NOMO-1 (cell line): ENCODE data around the gene LIF.
A peak's percentile ranks its signal among the peaks of the same experiment; 100 is the strongest.
"Not testable (repeated sequence)": the region's sequence is repeated elsewhere in the genome, so short reads cannot be mapped to it uniquely, and the experiment has no call there.

ENCODE experiments used
- DNase-seq, 2 experiments: peaks; one replicate each; lab custom pipeline; 2025; ENCODE audit not compliant: unreplicated experiment in 2 of 2; lab: John Stamatoyannopoulos, UW

The LIF gene

DNA sequence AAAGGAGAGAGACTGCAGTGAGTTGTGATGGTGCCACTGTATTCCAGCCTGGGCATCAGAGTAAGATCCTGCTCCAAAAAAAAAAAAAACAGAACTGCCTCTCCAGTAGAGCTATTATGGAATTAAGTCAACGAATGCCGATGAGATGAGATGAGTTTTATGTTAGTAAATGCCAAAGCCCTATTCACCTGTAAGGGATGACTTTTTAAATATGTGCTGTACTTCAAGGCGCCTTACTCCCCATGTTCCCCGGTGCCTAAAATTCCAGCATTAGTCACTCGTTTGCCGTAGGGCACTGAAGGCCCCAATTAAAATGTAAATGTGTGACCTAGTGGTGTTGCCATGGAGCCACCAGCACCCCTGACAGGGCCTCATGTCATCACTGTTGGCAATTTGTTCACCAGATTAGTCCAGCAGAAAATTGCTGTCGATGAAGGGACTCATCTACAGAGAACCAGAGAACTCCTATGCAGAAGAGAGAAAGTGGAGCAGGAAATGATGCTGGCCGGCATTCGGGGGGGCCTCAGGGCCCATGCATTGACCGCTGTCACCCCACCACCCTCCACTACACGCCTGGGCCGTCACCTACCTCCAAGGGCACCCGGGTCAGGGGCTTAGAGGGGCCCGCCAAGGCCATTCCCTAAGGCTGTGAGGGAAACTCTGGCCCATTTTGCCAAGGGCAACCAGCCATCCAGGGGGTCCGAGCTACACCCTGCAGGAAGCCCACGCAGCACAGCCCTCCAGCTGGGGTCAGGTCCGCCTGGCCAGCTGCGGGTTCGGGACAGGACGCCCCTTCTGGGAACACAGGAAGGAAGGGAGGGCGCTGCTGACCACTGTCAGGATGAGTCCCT is 17.8 kb downstream of the LIF start:
- DNase-seq: no peak

DNA sequence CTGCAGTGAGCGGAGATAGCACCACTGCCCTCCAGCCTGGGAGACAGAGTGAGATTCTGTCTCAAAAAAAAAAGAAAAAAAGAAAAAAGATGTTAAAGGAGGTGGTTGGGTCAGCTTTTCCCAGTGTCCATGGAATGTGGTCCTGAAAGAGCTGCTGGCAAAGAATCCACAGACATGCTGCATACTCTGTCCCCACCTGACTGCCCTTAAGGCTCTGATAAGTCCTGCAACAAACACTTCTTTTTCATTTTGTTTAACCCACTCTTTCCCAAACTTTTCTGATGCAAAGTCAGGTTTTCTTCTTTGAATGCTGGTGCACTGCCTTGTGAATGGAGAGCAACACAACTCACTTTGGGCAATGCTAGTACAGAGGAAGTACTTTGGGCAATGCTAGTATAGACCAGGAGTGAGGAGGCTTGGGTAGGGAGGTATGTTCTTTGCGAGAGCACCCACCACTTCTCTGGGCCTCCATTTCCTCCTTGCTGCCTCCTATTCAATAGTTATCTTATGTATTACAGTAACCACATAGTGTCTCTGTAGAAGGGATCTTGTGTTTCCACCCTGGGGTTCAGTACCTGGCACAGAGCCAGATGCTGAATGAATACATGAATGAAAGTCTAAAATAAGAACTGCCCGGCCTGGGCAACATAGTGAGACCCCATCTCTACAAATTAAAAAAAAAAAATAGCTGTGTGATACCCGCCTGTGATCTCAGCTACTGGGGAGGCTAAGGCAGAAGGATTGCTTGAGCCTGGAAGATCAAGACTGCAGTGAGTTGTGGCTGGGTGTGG is 18.9 kb downstream of the LIF start:
- no peak for DNase-seq

DNA sequence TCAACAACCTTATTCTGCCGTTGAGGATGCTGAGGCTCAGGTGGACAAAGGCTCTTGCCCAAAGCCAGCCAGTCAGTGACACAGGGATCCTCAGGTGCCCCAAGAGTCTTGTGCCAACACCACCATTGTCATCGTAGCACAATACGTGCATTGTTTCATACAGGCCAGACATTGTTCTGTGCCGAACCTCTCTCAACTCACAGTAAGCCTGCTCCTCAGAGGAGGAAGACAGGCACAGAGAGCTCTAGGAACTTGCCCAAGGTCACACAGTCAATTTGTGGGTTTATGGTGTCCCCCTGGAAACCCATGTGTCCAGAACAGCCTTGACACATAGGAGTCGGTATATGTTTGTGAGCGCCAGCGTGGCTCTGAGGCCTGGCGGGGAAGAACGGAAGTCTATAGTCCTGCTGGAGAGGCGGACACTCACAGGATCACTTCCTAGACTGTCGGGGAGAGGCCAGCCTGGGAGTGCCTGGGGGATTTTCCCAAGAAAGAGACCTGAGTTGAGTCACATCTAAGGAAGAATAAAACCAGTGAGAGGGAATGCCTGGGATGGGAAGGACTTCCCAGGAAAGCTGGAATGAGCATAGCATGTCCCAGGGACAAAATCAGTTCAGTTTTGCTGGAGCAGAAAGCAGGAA is 20.2 kb downstream of the LIF start:
- no peak for DNase-seq

DNA sequence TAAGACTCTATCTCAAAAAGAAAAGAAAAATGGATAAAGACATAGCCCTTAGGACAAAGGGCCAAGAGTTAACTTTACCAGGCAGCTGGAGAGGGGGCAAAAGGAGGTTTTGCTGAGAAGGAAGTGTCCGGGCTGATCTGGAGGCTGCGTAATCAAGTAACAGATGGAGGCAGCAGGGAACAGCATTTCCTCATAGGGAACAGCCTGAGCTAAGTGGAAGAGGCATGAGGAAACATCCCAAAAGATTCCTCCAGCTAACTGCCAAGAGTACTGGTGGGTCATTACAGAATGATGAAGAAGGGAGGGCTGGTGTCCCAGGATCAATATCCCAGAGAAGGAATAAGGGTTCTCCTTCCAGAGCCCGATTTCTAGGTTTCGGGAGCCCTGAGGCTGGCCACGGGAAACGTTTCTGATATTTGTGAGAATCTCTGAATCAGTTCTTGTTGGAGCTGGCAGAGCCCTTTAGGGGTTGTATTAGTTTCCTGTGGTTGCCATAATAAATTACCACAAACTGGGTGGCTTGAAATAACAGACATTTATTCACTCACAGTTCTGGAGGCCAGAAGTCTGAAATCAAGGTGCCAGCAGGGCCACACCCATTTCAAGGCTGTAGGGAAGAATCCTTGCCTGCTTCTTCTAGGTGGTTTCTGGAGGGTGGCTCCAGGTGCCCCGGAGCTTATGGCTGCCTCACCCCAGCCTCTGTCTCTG is 21.2 kb downstream of the LIF start:
- no peak for DNase-seq

DNA sequence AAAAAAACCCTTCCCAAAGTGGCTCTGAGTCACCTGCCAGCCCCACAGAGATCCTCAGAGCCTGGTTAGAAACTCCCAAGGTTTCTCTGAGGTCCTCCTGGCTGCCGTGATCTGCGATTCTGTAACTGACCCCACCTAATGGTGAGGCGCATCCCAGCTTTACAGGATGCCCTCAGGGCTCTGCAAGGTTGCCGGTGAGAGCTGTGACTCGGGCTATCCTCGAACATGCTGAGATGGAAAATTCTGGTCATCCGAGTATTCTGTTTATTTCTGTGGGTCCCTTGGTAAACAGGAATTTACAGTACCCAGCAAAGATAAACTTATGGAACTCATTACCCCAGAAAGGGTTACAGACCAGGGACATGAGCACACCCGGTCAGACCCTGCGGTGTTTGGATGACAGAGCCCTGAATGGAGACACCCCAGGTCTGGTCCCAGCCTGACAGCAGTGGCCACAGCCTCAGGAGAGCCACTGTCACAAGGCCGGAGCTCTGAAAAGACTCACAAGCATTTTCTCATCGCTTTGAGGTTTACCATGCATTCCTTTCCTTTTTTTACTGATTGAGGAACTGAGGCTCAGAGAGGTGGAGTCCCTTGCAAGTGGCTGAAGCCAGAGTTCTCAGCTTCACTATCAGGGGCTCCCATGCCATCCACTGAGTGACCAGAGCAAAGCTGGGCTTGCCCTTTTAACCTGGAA is 22.2 kb downstream of the LIF start:
- peak in 1 of 2 experiments; percentile 32 for DNase-seq

DNA sequence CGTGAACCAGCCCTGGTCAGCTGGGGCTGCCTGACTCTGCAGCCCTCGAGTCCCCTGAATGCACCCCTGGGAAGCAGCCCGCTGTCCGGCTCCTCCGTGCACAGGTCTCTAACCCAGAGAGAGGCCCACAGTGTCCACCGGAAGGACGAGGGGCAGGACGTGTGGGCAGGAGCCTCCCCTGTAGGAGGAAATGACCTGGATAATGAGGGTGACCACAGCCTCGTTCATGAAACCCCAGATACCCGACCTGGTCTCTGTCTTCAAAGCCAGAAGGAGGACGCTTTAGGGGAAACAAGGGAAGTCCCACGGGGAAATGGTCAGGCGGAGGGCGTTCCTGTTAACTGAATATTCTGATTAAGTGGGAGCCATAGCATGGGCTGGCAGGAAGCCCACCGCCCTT is 23.3 kb downstream of the LIF start:
- DNase-seq: peak in 1 of 2 experiments; percentile 12

DNA sequence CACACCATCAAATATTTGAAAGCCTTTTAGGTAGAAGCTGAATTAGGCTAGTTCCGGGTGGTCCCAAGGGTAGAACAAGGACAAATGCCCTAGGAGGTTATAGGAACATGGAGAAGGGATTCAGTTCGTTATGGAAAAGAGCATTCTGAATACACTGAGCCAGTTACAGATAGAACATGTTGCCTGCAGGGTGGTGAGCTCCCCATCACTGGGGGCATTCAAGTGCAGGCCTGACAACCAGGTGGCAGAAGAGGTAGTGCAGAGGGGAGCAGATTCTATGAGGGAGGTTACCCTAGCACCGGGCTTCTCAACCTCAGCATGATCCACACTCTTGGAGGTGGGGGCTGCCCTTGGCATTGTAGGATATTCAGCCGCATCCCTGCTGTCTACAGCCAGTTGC is 24.2 kb downstream of the LIF start:
- DNase-seq: no peak

DNA sequence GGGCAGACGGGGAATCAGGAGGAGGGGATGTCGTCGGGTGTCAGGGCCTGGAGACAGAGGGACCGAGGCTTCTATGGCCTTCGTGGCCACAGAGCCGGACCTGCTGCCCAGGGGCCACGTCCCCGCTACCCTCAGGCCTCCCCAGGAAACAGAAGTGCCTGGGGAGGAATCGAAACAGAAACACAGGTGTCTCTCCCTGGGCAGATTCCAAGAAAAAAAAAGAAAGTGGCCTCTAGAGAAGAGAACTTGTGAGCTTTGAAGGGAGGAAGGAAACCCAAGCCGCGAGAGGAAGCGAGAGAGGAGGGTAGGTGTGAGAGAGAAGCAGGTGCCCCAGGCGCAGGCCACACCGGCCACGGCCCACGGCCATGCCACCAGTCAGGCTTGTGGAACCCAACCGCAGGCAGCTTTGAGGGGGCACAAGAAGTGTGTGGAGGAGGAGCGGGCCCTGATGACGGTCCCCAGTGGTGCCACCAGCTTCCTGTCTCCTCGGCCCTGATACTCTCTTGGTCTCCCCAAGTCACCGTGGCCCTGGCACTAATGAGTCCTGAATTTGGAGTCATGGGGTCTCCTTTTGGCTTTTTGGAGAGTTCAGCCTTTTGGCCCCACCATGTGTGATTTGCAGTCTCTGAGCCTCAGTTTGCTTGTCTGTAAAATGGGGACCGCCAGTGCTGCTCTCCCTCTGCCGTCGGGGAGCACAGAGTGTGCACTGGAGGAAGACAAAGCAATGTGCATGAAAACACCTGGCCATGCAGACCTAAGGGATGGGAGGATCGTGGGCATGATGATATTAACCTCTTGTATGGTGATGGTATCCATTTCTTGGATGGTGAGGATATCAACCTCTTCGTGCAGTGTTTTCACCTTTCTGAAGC is 25.2 kb downstream of the LIF start:
- peak in 1 of 2 experiments; percentile 33 for DNase-seq

DNA sequence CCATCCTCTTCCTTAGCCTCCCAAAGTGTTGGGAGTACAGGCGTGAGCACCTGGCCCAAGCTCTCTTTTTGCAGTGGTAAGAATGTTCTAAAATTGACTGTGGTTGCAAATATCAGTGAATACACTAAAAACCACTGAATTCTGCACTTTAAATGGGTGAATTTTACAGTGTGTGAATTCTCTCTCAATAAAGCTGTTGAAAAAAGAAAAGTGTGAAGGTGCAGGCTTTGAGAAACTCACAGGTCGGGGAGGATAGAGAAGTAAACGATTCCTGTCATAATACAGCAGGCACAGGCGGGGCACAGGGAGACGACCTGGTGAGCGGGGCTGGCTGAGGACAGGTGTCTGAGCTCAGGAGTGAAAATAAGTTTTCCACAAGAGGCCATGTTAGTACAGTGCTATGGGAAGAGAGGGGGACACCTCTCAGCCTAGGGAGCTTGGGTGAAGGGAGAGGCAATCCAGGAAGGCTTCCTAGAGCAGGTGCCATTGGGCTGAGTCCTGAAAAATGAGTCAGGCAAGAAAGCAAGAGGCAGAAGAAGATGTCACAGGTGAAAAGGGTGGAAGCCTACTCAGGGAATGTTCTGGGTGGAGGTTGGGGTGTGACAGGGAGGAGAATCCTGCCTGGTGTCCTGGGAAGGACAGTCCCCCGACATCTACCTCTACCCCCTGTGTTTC is 26.1 kb downstream of the LIF start:
- no peak for DNase-seq

DNA sequence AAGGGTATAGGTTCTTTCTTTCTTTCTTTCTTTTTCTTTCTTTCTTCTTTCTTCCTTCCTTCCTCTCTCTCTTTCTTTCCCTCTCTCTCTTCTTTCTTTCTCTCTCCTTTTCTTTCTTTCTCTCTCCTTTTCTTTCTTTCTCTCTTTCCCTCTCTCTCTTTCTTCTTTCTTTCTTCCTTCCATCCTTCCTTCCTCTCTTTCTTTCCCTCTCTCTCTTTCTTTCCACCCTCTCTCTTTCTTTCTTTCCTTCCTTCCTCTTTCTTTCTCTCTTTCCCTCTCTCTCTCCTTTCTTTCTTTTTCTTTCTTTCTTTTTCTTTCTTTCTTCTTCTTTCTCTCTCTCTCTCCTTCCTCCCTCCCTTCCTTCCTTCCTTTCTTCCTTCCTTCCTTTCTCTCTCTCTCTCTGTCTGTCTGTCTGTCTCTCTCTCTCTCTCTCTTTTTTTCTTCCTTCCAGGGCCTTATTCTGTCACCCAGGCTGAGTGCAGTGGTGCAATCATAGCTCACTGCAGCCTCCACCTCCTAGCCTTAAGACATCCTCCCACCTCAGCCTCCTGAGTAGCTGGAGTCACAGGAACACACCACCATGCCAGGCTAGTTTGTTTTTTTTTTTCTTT is 26.8 kb downstream of the LIF start:
- DNase-seq: no peak

DNA sequence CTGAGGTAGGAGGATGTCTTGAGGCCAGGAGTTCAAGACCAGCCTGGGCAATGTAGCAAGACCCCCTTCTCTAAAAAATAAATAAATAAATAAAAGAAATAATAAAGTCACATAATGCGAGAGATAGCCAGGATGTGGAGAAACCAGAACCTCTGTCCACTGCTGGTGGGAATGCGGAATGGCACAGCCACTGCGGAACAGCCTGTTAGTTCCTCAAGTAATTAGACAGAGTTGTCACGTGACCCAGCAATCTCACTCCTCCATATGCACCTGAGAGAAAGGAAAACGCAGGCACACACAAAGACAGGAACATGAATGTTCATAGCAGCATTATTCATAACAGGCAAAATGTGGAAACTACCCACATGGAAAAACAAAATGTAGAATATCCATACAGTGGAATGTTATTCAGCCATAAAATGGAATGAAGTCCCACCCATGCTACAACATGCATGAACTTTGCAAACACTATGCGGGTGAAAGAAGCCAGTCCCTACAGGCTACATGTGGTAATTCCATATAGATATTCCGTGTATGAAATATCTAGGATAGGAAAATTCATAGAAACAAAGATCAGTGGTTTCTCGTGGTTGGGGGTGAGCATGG is 27.4 kb downstream of the LIF start:
- DNase-seq: no peak

DNA sequence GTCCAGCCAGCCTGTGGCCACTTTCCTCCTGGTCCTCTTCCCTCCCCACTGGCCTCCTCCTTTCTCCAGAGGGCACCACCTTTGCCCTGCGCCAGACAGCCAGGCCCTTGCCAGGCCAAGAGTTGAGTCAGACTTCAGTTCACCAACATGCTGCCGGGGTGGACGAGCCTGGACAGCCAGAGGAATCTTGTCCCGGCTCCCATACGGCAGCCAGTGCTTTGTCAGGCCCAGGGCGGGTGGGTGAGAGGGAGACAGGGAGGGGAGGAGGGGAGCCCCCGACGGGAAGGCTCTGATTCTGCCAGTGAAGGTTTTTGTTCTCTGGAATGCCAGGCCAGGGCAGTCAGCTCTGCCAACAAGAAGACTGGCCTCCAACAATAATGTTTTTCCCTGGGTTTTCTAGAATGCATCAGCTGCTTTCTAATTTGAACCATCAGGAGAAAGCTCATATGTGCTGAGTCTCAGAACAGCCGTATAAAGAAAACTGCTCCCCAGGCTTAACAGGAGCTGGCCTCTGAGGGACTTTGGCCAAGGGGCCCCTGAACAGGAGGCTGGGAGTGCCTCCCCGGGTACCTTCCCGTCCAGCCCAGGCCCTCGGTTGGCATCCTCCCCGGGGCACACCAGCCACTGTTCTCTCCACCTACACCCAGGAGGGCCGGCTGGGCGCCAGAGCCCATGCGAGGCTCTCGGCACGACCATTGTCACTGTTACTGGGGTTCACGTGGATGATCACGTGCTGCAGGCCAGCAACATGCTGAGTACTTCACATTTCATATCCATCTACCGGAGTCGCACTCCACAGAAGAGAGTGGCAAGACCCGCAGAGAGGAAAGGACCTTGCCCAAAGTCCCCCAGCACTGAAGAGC is 28.6 kb downstream of the LIF start:
- DNase-seq: no peak

DNA sequence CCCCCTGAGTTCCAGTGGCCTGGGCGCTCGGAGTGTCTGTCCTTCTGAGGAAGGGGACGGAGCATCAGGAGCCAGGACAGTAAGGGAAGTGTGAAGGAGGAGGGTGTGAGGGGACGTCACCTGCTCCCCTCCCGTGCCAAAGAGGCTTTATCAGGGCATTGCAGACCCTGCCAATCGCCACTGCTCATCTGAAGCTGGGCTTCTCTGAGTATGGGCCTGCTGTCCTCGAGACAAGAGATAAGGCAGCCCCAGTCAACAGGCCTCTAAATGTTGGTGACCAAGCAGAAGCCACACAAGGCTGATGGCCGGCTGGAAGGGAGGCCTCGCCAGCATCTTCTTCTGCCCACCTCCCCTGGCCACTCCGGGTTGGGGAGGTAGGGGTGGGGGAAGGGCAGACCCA is 29.8 kb downstream of the LIF start:
- no peak for DNase-seq

DNA sequence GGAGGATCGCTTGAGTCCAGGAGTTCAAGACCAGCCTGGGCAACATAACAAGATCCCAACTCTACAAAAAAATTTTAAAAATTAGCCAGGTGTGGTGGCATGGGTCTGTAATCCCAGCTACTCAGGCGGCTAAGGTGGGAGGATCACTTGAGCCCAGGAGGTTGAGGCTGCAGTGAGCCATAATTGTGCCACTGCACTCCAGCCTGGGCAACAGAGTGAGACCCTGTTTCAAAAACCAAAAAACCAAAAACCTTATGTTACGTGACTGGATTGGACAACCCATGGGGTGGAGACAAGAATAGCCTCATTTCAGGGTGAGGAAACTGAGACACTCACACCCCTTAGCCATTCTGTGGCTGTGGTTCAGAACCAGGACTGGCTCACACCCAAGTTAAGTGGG is 30.3 kb downstream of the LIF start:
- DNase-seq: not testable (repeated sequence)

DNA sequence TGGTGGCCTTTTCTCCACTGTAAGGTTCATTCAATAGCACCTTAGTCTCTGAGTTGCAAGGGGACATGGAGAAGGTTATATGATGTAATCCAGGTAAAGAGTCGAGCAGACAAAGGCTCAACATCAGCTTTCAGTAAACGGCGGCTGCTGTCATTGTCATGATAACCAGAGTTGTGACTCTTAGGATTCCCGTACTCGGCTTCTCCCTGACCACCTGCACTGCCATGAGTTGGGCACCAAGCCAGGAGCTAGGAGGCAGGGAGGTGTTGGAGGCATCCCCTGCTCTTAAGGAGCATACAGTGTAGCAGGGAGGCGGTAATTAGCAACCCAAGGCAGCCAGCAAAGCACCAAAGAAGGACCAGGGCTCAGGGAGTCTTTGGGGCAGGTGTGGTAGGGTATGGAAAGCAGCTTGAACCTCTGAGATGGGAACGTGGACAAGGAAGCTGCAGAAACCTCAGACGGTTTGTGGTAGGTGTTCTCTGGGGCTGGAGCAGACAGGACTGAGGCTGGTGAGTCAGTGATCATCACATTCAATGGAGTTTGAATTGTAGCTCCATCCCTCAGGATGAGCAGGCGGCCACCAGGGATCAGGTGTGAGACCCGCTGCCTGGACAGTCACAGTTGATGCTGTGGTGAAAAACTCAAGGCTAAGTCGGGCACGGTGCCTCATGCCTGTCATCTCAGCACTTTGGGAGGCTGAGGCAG is 31.7 kb downstream of the LIF start:
- no peak for DNase-seq

DNA sequence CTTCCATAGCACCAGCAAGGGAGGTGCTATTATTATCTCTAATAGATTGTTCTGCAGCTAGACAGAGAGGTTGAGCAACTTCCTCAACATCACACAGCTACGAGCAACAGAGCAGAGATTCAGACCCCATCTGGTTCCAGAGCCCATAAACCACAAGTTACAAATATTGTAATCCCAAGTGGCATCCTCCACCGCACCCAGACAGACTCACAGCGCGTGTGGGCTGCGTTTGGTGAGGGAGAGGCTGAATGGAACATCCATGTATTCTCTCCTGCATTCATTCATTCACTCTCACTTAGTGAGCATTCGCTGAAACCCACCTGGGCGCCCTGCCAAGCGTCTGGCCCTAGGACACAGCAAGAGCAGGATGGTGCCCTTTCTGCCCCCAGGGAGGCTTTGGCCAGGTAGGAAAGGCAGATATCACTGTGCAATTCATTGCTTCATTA is 33.5 kb downstream of the LIF start:
- peak; percentile 14 to 51 for DNase-seq
